ENCODE measurements around the gene INO80D.
"Not testable (repeated sequence)": the region's sequence is repeated elsewhere in the genome, so short reads cannot be mapped to it uniquely, and the experiment has no call there.

INO80D gene

GRCh38 chr2:206085742-206086445 lies at the start of gene INO80D:
Gene INO80D, minus strand, starts transcription at chr2:206086174. Its CDS starts 23,158 bp downstream, at chr2:206063016.
- H3K9me3 Mint-ChIP-seq = no peaks in the 10 kb centered on the region
- H3K4me1 Mint-ChIP-seq = peaks cover 30% of the 10 kb centered on the region
- peaks cover 31% of the 10 kb centered on the region for H3K36me3 Mint-ChIP-seq
- H3K27ac Mint-ChIP-seq = peak within 1 kb of the TSS; percentile 100
- peak within 1 kb of the TSS; percentile 98 for H3K4me3 Mint-ChIP-seq
- ATAC-seq = peak; percentile 95
- peak in 1 of 2 donors; percentile 88 for DNase-seq (ENCODE audit: low spot score in 2 of 2)

- DNase-seq (ENCODE audit: low spot score in 2 of 2) (no peak), ATAC-seq (no peak)
- peaks cover 100% of the 10 kb centered on the region for H3K36me3 Mint-ChIP-seq
Measured at GRCh38 chr2:206127656-206128055, 41.7 kb upstream of the INO80D start.

GRCh38 chr2:206125901-206126300 lies 39.9 kb upstream of the INO80D start:
- peaks cover 100% of the 10 kb centered on the region for H3K36me3 Mint-ChIP-seq
- no peak for ATAC-seq
- H3K27ac Mint-ChIP-seq = no peak overlapping the region
- H3K4me3 Mint-ChIP-seq = no peak overlapping the region
- H3K4me1 Mint-ChIP-seq = no peaks in the 10 kb centered on the region
- DNase-seq (ENCODE audit: low spot score in 2 of 2) = no peak
- H3K9me3 Mint-ChIP-seq = no peaks in the 10 kb centered on the region

More at GRCh38 chr2:206127656-206128055, 41.7 kb upstream of the INO80D start:
- H3K4me3 Mint-ChIP-seq = no peak overlapping the region
- H3K27ac Mint-ChIP-seq = no peak overlapping the region
- H3K4me1 Mint-ChIP-seq = no peaks in the 10 kb centered on the region
- no peaks in the 10 kb centered on the region for H3K9me3 Mint-ChIP-seq

- H3K9me3 Mint-ChIP-seq; H3K4me3 Mint-ChIP-seq; H3K4me1 Mint-ChIP-seq; DNase-seq (ENCODE audit: low spot score in 2 of 2); H3K27ac Mint-ChIP-seq; ATAC-seq: not testable (repeated sequence)
- H3K36me3 Mint-ChIP-seq = peaks cover 85% of the 10 kb centered on the region
Measured at GRCh38 chr2:206122569-206122968, 36.6 kb upstream of the INO80D start.

- no peak for ATAC-seq
- Mint-ChIP-seq H3K4me1 (no peaks in the 10 kb centered on the region), H3K4me3 (no peak overlapping the region), H3K36me3 (peaks cover 28% of the 10 kb centered on the region), H3K27ac (no peak overlapping the region), H3K9me3 (peaks cover 2% of the 10 kb centered on the region)
- DNase-seq (ENCODE audit: low spot score in 2 of 2) = no peak
Measured at GRCh38 chr2:206116278-206116677, 30.3 kb upstream of the INO80D start.

- ATAC-seq (no peak), DNase-seq (ENCODE audit: low spot score in 2 of 2) (no peak)
- Mint-ChIP-seq H3K36me3 (peaks cover 17% of the 10 kb centered on the region), H3K4me3 (no peak overlapping the region), H3K27ac (no peak overlapping the region), H3K4me1 (no peaks in the 10 kb centered on the region), H3K9me3 (no peaks in the 10 kb centered on the region)
Measured at GRCh38 chr2:206115026-206115578, 29.1 kb upstream of the INO80D start.

GRCh38 chr2:206112846-206113547 lies 27.0 kb upstream of the INO80D start:
- Mint-ChIP-seq H3K36me3 (peaks cover 7% of the 10 kb centered on the region), H3K4me3 (no peak overlapping the region), H3K27ac (no peak overlapping the region), H3K9me3 (no peaks in the 10 kb centered on the region), H3K4me1 (no peaks in the 10 kb centered on the region)
- DNase-seq (ENCODE audit: low spot score in 2 of 2) (no peak), ATAC-seq (no peak)

GRCh38 chr2:206112108-206112507 lies 26.1 kb upstream of the INO80D start:
- Mint-ChIP-seq H3K36me3 (peaks cover 7% of the 10 kb centered on the region), H3K9me3 (no peaks in the 10 kb centered on the region), H3K4me3 (no peak overlapping the region), H3K4me1 (no peaks in the 10 kb centered on the region), H3K27ac (no peak overlapping the region)
- DNase-seq (ENCODE audit: low spot score in 2 of 2) (no peak), ATAC-seq (no peak)

- no peaks in the 10 kb centered on the region for H3K9me3 Mint-ChIP-seq
- H3K27ac Mint-ChIP-seq = no peak overlapping the region
- no peak for ATAC-seq
- H3K36me3 Mint-ChIP-seq = no peaks in the 10 kb centered on the region
- DNase-seq (ENCODE audit: low spot score in 2 of 2) = no peak
- H3K4me1 Mint-ChIP-seq = no peaks in the 10 kb centered on the region
- no peak overlapping the region for H3K4me3 Mint-ChIP-seq
Measured at GRCh38 chr2:206108713-206109112, 22.7 kb upstream of the INO80D start.

- Mint-ChIP-seq H3K4me1 (no peaks in the 10 kb centered on the region), H3K36me3 (no peaks in the 10 kb centered on the region), H3K27ac (no peak overlapping the region), H3K9me3 (no peaks in the 10 kb centered on the region), H3K4me3 (no peak overlapping the region)
- no peak for ATAC-seq
- DNase-seq (ENCODE audit: low spot score in 2 of 2) = no peak
Measured at GRCh38 chr2:206105541-206105940, 19.6 kb upstream of the INO80D start.

- H3K4me3 Mint-ChIP-seq = no peak overlapping the region
- no peak for DNase-seq (ENCODE audit: low spot score in 2 of 2)
- H3K36me3 Mint-ChIP-seq = no peaks in the 10 kb centered on the region
- H3K27ac Mint-ChIP-seq = no peak overlapping the region
- ATAC-seq = peak; percentile 53
- H3K9me3 Mint-ChIP-seq = no peaks in the 10 kb centered on the region
- no peaks in the 10 kb centered on the region for H3K4me1 Mint-ChIP-seq
Measured at GRCh38 chr2:206105038-206105437, 19.1 kb upstream of the INO80D start.

GRCh38 chr2:206098872-206099271 lies 12.9 kb upstream of the INO80D start:
- H3K4me1 Mint-ChIP-seq; H3K9me3 Mint-ChIP-seq; H3K27ac Mint-ChIP-seq; DNase-seq (ENCODE audit: low spot score in 2 of 2); H3K36me3 Mint-ChIP-seq; ATAC-seq; H3K4me3 Mint-ChIP-seq: not testable (repeated sequence)

- Mint-ChIP-seq H3K4me1 (no peaks in the 10 kb centered on the region), H3K4me3 (no peak overlapping the region), H3K9me3 (no peaks in the 10 kb centered on the region), H3K27ac (no peak overlapping the region), H3K36me3 (no peaks in the 10 kb centered on the region)
- DNase-seq (ENCODE audit: low spot score in 2 of 2) (no peak), ATAC-seq (no peak)
Measured at GRCh38 chr2:206098471-206098870, 12.5 kb upstream of the INO80D start.

GRCh38 chr2:206096876-206097275 lies 10.9 kb upstream of the INO80D start:
- no peak overlapping the region for H3K4me3 Mint-ChIP-seq
- no peaks in the 10 kb centered on the region for H3K36me3 Mint-ChIP-seq
- H3K4me1 Mint-ChIP-seq = no peaks in the 10 kb centered on the region
- DNase-seq (ENCODE audit: low spot score in 2 of 2) = no peak
- ATAC-seq = no peak
- no peak overlapping the region for H3K27ac Mint-ChIP-seq
- H3K9me3 Mint-ChIP-seq = no peaks in the 10 kb centered on the region

- H3K36me3 Mint-ChIP-seq = no peaks in the 10 kb centered on the region
- H3K9me3 Mint-ChIP-seq = no peaks in the 10 kb centered on the region
- DNase-seq (ENCODE audit: low spot score in 2 of 2) (no peak), ATAC-seq (no peak)
- H3K27ac Mint-ChIP-seq = no peak overlapping the region
- H3K4me1 Mint-ChIP-seq = no peaks in the 10 kb centered on the region
- no peak overlapping the region for H3K4me3 Mint-ChIP-seq
Measured at GRCh38 chr2:206095536-206096332, 9.8 kb upstream of the INO80D start.
